Natural killer cell (primary cell): ENCODE results near the gene FAM170B. TPM values are rescaled to one million over a fixed set of nuclear protein-coding genes. Genes with fewer than 3 reads are reported as not detected.

Experiments
- ATAC-seq, 3 donors: fragments of 150-1000 bp in 2 of 3; fragments of 200-7000 bp in 1 of 3; cut with Tn5 transposase; 1 replicate in 1 of 3; 2 replicates in 2 of 3; pipeline ENCODE4 v1.10.0; 2021; ENCODE audit warnings: mild to moderate bottlenecking in 2 of 3, moderate library complexity in 2 of 3
- DNase-seq, 2 donors: peaks; one replicate each; pipeline versions ENCODE4 v3.0.0 to v3.0.0-alpha.2; 2013 to 2021; ENCODE audit warnings: mixed read lengths in 1 of 2
- H3K27ac ChIP-seq: one replicate; pipeline ENCODE4 v1.5.1; 2013; ENCODE audit warnings: mild to moderate bottlenecking, low read length
- H3K27me3 ChIP-seq: one replicate; pipeline ENCODE4 v1.6.1; 2013; ENCODE audit warnings: low read length; ENCODE audit not compliant: control insufficient read depth, insufficient read depth
- H3K36me3 ChIP-seq: one replicate; pipeline ENCODE4 v1.6.1; 2013; ENCODE audit warnings: low read length; ENCODE audit not compliant: control insufficient read depth, insufficient read depth
- H3K4me1 ChIP-seq: one replicate; pipeline ENCODE4 v1.6.1; 2013; ENCODE audit warnings: low read length; ENCODE audit not compliant: control insufficient read depth, insufficient read depth
- H3K4me3 ChIP-seq: one replicate; pipeline ENCODE4 v1.5.1; 2013; ENCODE audit warnings: low read length
- H3K9me3 ChIP-seq: one replicate; pipeline ENCODE4 v1.6.1; 2013; ENCODE audit warnings: low read length; ENCODE audit not compliant: control insufficient read depth, insufficient read depth
- H3K27ac Mint-ChIP-seq, 2 donors: one replicate each; pipeline ENCODE4 v1.8.0; 2022; ENCODE audit warnings: mild to moderate bottlenecking in 2 of 2, mixed read lengths in 2 of 2, moderate library complexity in 1 of 2
- H3K27me3 Mint-ChIP-seq, 2 donors: one replicate each; pipeline ENCODE4 v1.8.0; 2022; ENCODE audit warnings: low read depth in 2 of 2, mixed read lengths in 2 of 2
- H3K36me3 Mint-ChIP-seq: one replicate; pipeline ENCODE4 v1.8.0; 2022; ENCODE audit warnings: mixed read lengths
- H3K4me1 Mint-ChIP-seq, 2 donors: one replicate each; pipeline ENCODE4 v1.8.0; 2022; ENCODE audit warnings: mixed read lengths in 2 of 2
- H3K4me3 Mint-ChIP-seq: one replicate; pipeline ENCODE4 v1.8.0; 2022; ENCODE audit warnings: mild to moderate bottlenecking, moderate library complexity, mixed read lengths
- H3K9me3 Mint-ChIP-seq, 2 donors: one replicate each; pipeline ENCODE4 v1.8.0; 2022; ENCODE audit warnings: mixed read lengths in 2 of 2
- WGBS: methylation state at CpG from one replicate; pipeline ENCODE4 v1.1.7; 2013; ENCODE audit warnings: missing lambda C conversion rate; ENCODE audit not compliant: insufficient coverage; 5-methylcytosine and 5-hydroxymethylcytosine counted together
- intact Hi-C: fragments of 100-400 bp; cut with micrococcal nuclease; formaldehyde crosslinking; loops from one replicate; pipeline ENCODE4 v1.14.2; 2022
- total RNA-seq, 4 donors: library from RNA; stranded (reverse); fragments of 120-200 nt in 1 of 4; gene quantifications; one replicate each; pipeline versions ENCODE4 v1.2.3 to v1.2.4, GENCODE V29; 2013 to 2022
- TF ChIP-seq, protein P1 (sequence below): fragments of 200-600 bp; IDR thresholded peaks from one replicate; pipeline ENCODE4 v1.8.0; 2022; ENCODE audit warnings: antibody characterized with exemption

The FAM170B gene
- total RNA-seq, 3 donors from 2014 or later (not counting 1 experiment from before 2014, with no cell fraction given), result not detected

DNA sequence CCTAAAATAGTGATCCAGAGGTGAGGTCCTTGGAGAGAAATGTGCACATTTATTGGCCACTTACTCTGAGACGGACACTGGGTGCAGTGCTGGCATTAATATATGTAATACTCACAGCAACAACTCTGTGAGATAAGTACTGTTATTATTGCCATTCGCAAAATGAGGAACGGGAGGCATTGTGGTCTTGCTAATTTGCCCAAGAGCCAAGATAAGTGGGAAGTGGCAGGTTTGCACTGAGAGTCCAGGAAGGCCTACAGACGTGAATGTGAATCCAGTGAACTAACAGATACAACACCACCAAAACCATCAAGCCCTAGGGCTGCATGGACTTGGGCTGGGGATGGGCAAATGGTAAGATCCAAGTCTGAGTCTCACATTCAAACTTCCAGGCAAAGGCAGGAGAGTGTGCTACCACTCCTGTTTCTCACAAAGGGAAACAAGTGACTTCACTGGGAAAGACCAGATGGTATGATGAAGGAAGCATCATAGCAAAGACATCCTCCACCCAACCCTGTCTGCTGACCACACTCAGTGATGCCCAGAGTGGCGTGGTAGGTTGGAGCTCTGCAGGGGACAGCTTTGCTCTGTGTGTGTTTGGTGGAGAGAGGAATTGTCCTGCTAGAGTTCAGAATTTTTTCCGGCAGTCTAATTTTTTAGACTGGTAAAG, 35.1 kb upstream of the FAM170B start:
- no peaks in the 10 kb centered on the region for H3K9me3 ChIP-seq
- intact Hi-C loops, result loop anchor here (10.0 kb wide), 1 partner anchor 514 kb away; no protein-coding TSS in a partner anchor
- H3K4me3 ChIP-seq, result no peak overlapping the region
- H3K4me1 ChIP-seq, result peaks cover 46% of the 10 kb centered on the region
- H3K36me3 Mint-ChIP-seq, result peaks cover 7% of the 10 kb centered on the region
- H3K36me3 ChIP-seq, result peaks cover 13% of the 10 kb centered on the region
- peaks cover 34 to 45% of the 10 kb centered on the region in 2 donors for H3K4me1 Mint-ChIP-seq
- no peaks in the 10 kb centered on the region for H3K27me3 ChIP-seq
- H3K27ac ChIP-seq, result no peak overlapping the region
- no peak overlapping the region for H3K4me3 Mint-ChIP-seq
- DNase-seq, result no peak
- TF ChIP-seq, protein P1, sequence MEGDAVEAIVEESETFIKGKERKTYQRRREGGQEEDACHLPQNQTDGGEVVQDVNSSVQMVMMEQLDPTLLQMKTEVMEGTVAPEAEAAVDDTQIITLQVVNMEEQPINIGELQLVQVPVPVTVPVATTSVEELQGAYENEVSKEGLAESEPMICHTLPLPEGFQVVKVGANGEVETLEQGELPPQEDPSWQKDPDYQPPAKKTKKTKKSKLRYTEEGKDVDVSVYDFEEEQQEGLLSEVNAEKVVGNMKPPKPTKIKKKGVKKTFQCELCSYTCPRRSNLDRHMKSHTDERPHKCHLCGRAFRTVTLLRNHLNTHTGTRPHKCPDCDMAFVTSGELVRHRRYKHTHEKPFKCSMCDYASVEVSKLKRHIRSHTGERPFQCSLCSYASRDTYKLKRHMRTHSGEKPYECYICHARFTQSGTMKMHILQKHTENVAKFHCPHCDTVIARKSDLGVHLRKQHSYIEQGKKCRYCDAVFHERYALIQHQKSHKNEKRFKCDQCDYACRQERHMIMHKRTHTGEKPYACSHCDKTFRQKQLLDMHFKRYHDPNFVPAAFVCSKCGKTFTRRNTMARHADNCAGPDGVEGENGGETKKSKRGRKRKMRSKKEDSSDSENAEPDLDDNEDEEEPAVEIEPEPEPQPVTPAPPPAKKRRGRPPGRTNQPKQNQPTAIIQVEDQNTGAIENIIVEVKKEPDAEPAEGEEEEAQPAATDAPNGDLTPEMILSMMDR, result no peak
- WGBS, result 77% methylated on average over 4 of the region's 6 CpGs
- H3K27ac Mint-ChIP-seq, result no peak overlapping the region
- ATAC-seq, result no peak
- H3K9me3 Mint-ChIP-seq, result no peaks in the 10 kb centered on the region
- H3K27me3 Mint-ChIP-seq, result peaks cover 0 to 4% of the 10 kb centered on the region in 2 donors

DNA sequence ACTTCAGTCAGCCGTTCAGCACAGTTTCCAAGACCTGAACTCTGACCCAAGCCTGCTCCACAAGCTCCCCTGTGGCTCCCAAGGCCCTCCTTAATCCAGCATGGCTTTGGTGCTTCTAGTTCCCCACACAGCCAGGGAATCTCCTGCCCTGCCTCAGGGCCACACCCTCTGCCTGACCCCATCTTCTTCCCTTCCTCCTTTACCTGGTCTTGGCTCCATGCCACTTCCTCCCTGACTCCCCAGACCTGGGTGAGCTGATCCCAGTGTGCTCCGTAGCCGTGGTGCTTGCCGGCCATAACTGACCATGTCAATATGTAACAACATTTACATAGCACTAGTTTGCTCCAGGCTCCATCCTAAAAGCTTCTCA, 34.3 kb upstream of the FAM170B start:
- DNase-seq (no peak), ATAC-seq (no peak)
- Histone ChIP-seq H3K36me3 (peaks cover 13% of the 10 kb centered on the region), H3K27ac (no peak overlapping the region), H3K4me3 (no peak overlapping the region), H3K27me3 (no peaks in the 10 kb centered on the region), H3K9me3 (no peaks in the 10 kb centered on the region), H3K4me1 (peaks cover 38% of the 10 kb centered on the region)
- peaks cover 0 to 4% of the 10 kb centered on the region in 2 donors for H3K27me3 Mint-ChIP-seq
- intact Hi-C loops, result loop anchor here (10.0 kb wide), 1 partner anchor 513 kb away; no protein-coding TSS in a partner anchor
- peaks cover 34 to 38% of the 10 kb centered on the region in 2 donors for H3K4me1 Mint-ChIP-seq
- no peaks in the 10 kb centered on the region for H3K9me3 Mint-ChIP-seq
- H3K27ac Mint-ChIP-seq, result no peak overlapping the region
- H3K4me3 Mint-ChIP-seq, result no peak overlapping the region
- 91% methylated on average over 4 of the region's 4 CpGs for WGBS
- TF ChIP-seq, protein P1, result no peak
- peaks cover 7% of the 10 kb centered on the region for H3K36me3 Mint-ChIP-seq

DNA sequence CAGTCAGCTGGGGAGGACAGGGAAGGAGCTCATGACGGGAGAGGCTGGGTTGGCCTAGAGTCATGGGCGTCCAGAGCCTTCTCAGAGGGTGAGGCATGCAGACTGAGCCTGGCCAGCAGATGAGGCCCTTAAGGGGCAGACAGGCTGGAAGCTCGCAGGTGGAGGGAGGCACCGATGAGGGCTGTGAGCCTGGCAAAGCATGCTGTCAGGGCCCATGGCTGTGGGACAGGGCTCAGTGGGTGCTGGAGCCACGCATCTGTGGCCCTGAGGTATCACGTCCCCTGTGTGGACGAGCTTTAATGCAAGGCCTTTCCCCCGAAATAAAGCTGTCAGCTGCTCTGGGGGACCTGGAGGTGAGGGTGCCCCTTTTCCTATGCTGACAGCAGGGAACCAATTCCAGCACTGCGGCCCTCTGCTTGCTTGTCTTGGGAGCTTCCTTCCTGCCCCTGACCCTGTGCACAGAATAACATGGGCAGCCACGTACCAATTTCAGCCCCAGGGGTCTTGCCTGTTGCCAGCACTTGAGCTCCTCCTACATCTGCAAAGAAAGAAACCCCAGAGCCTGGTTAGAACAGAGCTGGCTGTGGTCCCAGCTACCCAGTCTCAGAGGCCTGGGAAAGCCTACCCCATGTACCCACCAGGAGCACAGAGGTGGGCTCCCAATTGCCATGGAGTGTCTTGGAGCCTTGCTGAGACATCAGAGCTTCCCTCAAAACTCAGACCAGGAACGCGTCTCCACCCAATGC, 33.8 kb upstream of the FAM170B start:
- no peak overlapping the region for H3K4me3 ChIP-seq
- peaks cover 32% of the 10 kb centered on the region for H3K4me1 ChIP-seq
- TF ChIP-seq, protein P1, result no peak
- H3K27ac ChIP-seq, result no peak overlapping the region
- Mint-ChIP-seq H3K36me3 (peaks cover 7% of the 10 kb centered on the region), H3K27me3 (peaks cover 0 to 4% of the 10 kb centered on the region in 2 donors), H3K4me1 (peaks cover 28 to 32% of the 10 kb centered on the region in 2 donors), H3K27ac (no peak overlapping the region), H3K9me3 (no peaks in the 10 kb centered on the region), H3K4me3 (no peak overlapping the region)
- DNase-seq (no peak), ATAC-seq (no peak)
- peaks cover 13% of the 10 kb centered on the region for H3K36me3 ChIP-seq
- WGBS, result 91% methylated on average over 12 of the region's 12 CpGs
- intact Hi-C loops, result loop anchor here (10.0 kb wide), 1 partner anchor 513 kb away; no protein-coding TSS in a partner anchor
- no peaks in the 10 kb centered on the region for H3K27me3 ChIP-seq
- no peaks in the 10 kb centered on the region for H3K9me3 ChIP-seq
